GM21619 (cell line): ENCODE results near the gene SRSF5.
"Not testable (repeated sequence)": the region's sequence is repeated elsewhere in the genome, so short reads cannot be mapped to it uniquely, and the experiment has no call there.

Source experiments
- ATAC-seq: cut with Tn5 transposase; IDR thresholded peaks from one replicate; pipeline ENCODE4 v1.9.1; 2021; ENCODE audit not compliant: unreplicated experiment

Gene SRSF5

GRCh38 chr14:69804902-69805301 is 38.0 kb downstream of the SRSF5 start:
- no peak for ATAC-seq

- ATAC-seq, result no peak
These were observed 40.2 kb downstream of the SRSF5 start for GRCh38 chr14:69807192-69807591.

- no peak for ATAC-seq
These were observed 42.2 kb downstream of the SRSF5 start for GRCh38 chr14:69808919-69809808.

- ATAC-seq, result no peak
These were observed 44.4 kb downstream of the SRSF5 start for GRCh38 chr14:69811227-69811867.

- no peak for ATAC-seq
These were observed 44.9 kb downstream of the SRSF5 start for GRCh38 chr14:69811868-69812252.

GRCh38 chr14:69812711-69813110 is 45.8 kb downstream of the SRSF5 start:
- ATAC-seq, result no peak

- not testable (repeated sequence) for ATAC-seq
These were observed 46.4 kb downstream of the SRSF5 start for GRCh38 chr14:69813346-69813745.

GRCh38 chr14:69814397-69814796 is 47.5 kb downstream of the SRSF5 start:
- ATAC-seq, result no peak

- ATAC-seq, result no peak
These were observed 48.6 kb downstream of the SRSF5 start for GRCh38 chr14:69815556-69815955.

- no peak for ATAC-seq
These were observed 49.3 kb downstream of the SRSF5 start for GRCh38 chr14:69816216-69816615.

GRCh38 chr14:69818758-69819191 is 51.8 kb downstream of the SRSF5 start:
- no peak for ATAC-seq

- no peak for ATAC-seq
These were observed 52.7 kb downstream of the SRSF5 start for GRCh38 chr14:69819607-69820006.

GRCh38 chr14:69820991-69821390 is 54.0 kb downstream of the SRSF5 start:
- no peak for ATAC-seq
